Testis (tissue), 3 donors: ENCODE results near the gene FLT1. TPM values are rescaled to one million over a fixed set of nuclear protein-coding genes. Genes with fewer than 3 reads are reported as not detected.

Experiments
- DNase-seq: peaks from one replicate; pipeline ENCODE4 v3.0.0-alpha.2; 2019
- H3K27ac ChIP-seq, 2 donors: fragments of 200-600 bp; sonication (generic); one replicate each; pipeline ENCODE4 v1.5.1; 2019
- H3K27me3 ChIP-seq: fragments of 200-600 bp; sonication (generic); one replicate; pipeline ENCODE4 v1.5.1; 2019
- H3K36me3 ChIP-seq: fragments of 200-600 bp; sonication (generic); one replicate; pipeline ENCODE4 v1.5.1; 2017; ENCODE audit warnings: low read depth; ENCODE audit errors: missing control alignments
- H3K4me1 ChIP-seq: fragments of 200-600 bp; sonication (generic); one replicate; pipeline ENCODE4 v1.5.1; 2019
- H3K4me3 ChIP-seq, 2 donors: fragments of 200-600 bp; sonication (generic); one replicate each; pipeline ENCODE4 v1.5.1; 2017 to 2019
- H3K9me3 ChIP-seq: fragments of 200-600 bp; sonication (generic); one replicate; pipeline ENCODE4 v1.5.1; 2017
- POLR2A ChIP-seq: fragments of 450-650 bp; IDR thresholded peaks from one replicate; pipeline ENCODE4 v1.6.1; 2017; ENCODE audit warnings: antibody characterized with exemption, mild to moderate bottlenecking, moderate library complexity
- WGBS, 2 donors: methylation state at CpG; one replicate each; pipeline ENCODE4 v1.1.5; 2018; 5-methylcytosine and 5-hydroxymethylcytosine counted together
- intact Hi-C: fragments of 100-400 bp; cut with DNase I; formaldehyde crosslinking; loops from one replicate; pipeline ENCODE4 v1.15.1; 2023; ENCODE audit warnings: low total_unique reads
- polyA plus RNA-seq: library from polyadenylated mRNA; stranded (reverse); fragments of 350-450 nt; fragmentation: Illumina TruSeq; extraction: RNeasy Lipid Tissue Mini Kit (QIAGEN cat#74804); gene quantifications from one replicate; pipeline ENCODE4 v1.2.3, GENCODE V29; 2014; ENCODE audit warnings: low read depth, low replicate concordance; ENCODE audit not compliant: insufficient read depth
- total RNA-seq, 2 donors: library from RNA; depleted of rRNA; stranded (reverse); fragments of >200 nt; gene quantifications; one replicate each; pipeline ENCODE4 v1.2.3, GENCODE V29; 2016
- TF ChIP-seq, protein P1 (sequence below), 3 experiments: fragments of 450-650 bp in 2 of 3; fragments of 200-600 bp in 1 of 3; sonication (generic) in 1 of 3; IDR thresholded peaks; one replicate each; pipeline ENCODE4 v1.5.1; 2016 to 2019; ENCODE audit warnings: antibody characterized with exemption in 3 of 3, mild to moderate bottlenecking in 2 of 3, moderate library complexity in 1 of 3

Gene FLT1
- total and polyA plus RNA-seq, 3 donors from 2014 or later: 26.6 to 48.1 (median 47.4) TPM

DNA sequence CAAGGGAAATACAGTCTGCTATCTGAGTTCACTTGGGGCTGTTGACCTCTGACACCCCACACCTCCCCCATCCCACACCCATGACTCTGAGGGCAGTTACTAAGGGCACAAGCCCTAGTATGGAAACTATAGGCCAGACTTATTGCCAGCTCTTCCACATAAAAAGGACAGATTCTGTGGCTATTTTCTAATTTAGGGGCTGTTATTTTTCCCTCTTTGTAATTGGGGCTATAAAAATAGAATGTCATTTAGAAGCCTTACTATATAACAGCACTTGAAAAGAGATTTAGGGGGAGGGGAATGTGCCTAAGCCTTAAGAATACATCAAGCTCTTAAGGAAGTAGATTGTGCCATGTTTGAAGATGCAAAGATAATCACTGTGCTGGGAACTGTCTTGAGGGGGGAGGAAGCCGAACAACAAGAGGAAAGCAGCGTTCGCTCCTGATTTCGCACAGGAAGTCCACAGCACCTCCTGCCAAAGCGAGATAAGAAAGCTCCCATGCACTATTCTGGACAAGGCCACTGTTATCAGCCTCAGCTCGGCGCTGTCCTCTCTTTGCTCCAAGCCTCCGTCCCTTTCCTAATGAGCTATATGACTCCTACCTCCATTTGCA, 86.6 kb downstream of the FLT1 start:
- WGBS, 2 donors: 15 to 24% methylated on average over 8 of the region's 8 CpGs
- intact Hi-C loops: no loop called here

DNA sequence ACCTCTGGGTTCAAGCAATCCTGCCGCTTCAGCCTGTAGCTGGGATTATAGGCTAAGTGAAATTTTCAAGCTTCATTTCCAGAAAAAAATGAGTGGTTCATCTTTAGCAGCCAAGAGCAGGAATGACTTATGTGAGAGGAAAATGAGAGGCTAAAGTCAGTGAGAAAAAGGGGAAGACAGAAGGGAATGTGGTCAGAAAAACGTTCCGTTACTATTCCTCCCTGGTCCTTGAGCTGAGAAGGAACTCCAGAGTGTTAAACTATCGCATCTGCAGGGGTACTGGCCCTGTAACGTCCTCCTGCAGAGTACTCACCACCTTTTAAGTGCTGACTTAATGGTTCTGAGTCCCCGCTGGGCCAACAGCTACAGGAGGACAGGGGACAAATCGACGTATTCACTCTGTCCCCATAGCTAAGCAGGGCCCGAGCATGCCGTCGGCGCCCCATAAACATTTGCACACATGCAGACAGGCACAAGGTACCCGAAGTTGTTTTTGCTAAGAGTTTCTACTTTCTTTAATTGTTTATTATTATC, 88.1 kb downstream of the FLT1 start:
- H3K9me3 ChIP-seq: no peaks in the 10 kb centered on the region
- peaks cover 13% of the 10 kb centered on the region for H3K4me1 ChIP-seq
- no peak overlapping the region for H3K27ac ChIP-seq
- no peak for DNase-seq
- no peaks in the 10 kb centered on the region for H3K36me3 ChIP-seq
- H3K27me3 ChIP-seq: no peaks in the 10 kb centered on the region
- TF ChIP-seq, protein P1, sequence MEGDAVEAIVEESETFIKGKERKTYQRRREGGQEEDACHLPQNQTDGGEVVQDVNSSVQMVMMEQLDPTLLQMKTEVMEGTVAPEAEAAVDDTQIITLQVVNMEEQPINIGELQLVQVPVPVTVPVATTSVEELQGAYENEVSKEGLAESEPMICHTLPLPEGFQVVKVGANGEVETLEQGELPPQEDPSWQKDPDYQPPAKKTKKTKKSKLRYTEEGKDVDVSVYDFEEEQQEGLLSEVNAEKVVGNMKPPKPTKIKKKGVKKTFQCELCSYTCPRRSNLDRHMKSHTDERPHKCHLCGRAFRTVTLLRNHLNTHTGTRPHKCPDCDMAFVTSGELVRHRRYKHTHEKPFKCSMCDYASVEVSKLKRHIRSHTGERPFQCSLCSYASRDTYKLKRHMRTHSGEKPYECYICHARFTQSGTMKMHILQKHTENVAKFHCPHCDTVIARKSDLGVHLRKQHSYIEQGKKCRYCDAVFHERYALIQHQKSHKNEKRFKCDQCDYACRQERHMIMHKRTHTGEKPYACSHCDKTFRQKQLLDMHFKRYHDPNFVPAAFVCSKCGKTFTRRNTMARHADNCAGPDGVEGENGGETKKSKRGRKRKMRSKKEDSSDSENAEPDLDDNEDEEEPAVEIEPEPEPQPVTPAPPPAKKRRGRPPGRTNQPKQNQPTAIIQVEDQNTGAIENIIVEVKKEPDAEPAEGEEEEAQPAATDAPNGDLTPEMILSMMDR (IDR thresholded peaks at IDR 0.05): no peak
- no peak for TF ChIP-seq POLR2A
- H3K4me3 ChIP-seq: no peak overlapping the region
- 87 to 90% methylated on average over 13 of the region's 13 CpGs for WGBS, 2 donors
- intact Hi-C loops: no loop called here

More for the DNA sequence above, 86.6 kb downstream of the FLT1 start:
- DNase-seq: peak; percentile 36
- H3K27ac ChIP-seq: no peak overlapping the region
- H3K36me3 ChIP-seq: no peaks in the 10 kb centered on the region
- no peaks in the 10 kb centered on the region for H3K27me3 ChIP-seq
- H3K4me1 ChIP-seq: peaks cover 13% of the 10 kb centered on the region
- no peak for TF ChIP-seq POLR2A
- TF ChIP-seq, protein P1 (IDR thresholded peaks at IDR 0.05): no peak
- H3K4me3 ChIP-seq: no peak overlapping the region
- no peaks in the 10 kb centered on the region for H3K9me3 ChIP-seq

DNA sequence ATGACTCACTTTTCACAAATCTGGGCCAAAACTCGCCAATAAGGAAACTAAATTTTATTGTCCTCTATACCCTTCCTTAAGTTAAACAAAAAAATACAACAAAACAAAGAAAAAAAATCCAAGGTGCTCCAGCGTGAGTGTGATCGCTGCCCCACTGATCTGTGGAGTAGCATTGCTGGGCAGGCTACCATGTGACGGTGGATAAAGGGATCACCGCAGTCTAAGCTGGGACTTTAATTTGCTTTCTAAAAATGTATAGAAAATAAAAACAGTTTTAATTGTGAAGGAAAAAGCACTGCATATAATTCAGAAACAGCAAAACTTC, 92.9 kb downstream of the FLT1 start:
- Histone ChIP-seq H3K9me3 (no peaks in the 10 kb centered on the region), H3K27ac (no peak overlapping the region), H3K4me3 (no peak overlapping the region), H3K36me3 (no peaks in the 10 kb centered on the region), H3K27me3 (no peaks in the 10 kb centered on the region), H3K4me1 (no peaks in the 10 kb centered on the region)
- TF ChIP-seq, protein P1 (IDR thresholded peaks at IDR 0.05): no peak
- TF ChIP-seq POLR2A: no peak
- intact Hi-C loops: no loop called here
- WGBS, 2 donors: 76 to 87% methylated on average over 5 of the region's 5 CpGs
- DNase-seq: no peak

DNA sequence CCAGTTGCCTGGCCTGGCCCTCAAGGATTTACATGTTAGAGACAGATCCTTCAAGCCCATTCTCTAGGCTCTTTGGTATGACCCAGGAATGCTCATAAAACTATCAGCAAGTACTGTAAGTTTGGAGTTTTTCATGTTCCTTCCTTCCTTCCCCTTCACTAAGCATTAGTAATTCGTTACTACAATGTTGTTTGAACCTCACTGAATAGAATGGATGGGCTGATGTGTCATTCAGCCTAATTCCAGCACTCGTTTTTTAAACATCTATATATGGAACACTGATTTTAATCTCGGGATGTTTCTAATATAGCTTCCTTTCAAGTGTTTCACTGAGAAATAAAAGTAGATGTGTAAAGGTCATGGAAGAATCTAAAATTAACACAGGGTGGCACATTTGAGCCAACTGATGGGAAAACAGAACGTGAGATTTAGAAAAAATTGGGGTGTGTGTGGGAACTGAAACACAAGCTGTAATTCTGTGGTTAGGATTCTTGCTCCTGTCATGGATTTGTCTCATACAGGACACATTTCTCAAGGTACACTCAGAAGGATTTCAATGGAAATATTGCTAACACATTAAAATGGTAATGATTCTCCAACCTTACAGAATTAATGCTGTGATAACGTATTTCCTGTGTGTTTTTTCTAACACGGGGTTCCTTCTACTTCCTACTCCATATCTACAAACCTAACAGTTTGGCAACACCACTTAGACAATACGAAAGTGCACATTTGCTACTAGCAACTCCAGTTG, 93.4 kb downstream of the FLT1 start:
- Histone ChIP-seq H3K4me1 (no peaks in the 10 kb centered on the region), H3K36me3 (no peaks in the 10 kb centered on the region), H3K27me3 (no peaks in the 10 kb centered on the region), H3K4me3 (no peak overlapping the region), H3K27ac (no peak overlapping the region), H3K9me3 (no peaks in the 10 kb centered on the region)
- no peak for DNase-seq
- 54 to 59% methylated on average over 7 of the region's 7 CpGs for WGBS, 2 donors
- intact Hi-C loops: no loop called here
- TF ChIP-seq POLR2A: no peak
- TF ChIP-seq, protein P1 (IDR thresholded peaks at IDR 0.05): no peak
